Measurements from ENCODE around the gene MZB1.

DNA sequence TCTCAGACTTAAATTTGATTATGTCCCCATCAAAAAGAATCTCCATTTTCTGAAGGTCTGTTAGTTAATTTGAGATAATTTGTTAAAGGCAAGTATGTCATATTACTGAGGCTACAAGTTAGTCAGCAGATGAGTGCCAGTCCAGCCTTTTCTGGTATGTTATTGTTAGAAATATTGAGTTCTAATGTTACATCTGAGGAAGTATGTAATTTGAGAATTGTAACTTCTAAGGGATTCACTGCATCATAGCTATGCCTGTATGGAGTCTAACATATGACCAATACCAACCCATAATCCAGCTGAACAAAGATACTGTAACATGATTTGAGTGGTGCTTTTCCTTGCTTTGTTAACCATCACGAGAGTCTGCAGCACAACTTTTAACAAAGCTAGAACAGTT, 20.5 kb downstream of the MZB1 start:
- no peak for TF ChIP-seq POLR2A (IDR thresholded peaks at IDR 0.05)
- TF ChIP-seq, protein P1, sequence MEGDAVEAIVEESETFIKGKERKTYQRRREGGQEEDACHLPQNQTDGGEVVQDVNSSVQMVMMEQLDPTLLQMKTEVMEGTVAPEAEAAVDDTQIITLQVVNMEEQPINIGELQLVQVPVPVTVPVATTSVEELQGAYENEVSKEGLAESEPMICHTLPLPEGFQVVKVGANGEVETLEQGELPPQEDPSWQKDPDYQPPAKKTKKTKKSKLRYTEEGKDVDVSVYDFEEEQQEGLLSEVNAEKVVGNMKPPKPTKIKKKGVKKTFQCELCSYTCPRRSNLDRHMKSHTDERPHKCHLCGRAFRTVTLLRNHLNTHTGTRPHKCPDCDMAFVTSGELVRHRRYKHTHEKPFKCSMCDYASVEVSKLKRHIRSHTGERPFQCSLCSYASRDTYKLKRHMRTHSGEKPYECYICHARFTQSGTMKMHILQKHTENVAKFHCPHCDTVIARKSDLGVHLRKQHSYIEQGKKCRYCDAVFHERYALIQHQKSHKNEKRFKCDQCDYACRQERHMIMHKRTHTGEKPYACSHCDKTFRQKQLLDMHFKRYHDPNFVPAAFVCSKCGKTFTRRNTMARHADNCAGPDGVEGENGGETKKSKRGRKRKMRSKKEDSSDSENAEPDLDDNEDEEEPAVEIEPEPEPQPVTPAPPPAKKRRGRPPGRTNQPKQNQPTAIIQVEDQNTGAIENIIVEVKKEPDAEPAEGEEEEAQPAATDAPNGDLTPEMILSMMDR (IDR thresholded peaks at IDR 0.05 in 8 of 11, conservative IDR thresholded peaks at IDR 0.05 in 3 of 11): no peak
